DOHH2 (cell line): ENCODE results near the gene TECR.

ENCODE experiments used
- H3F3A ChIP-seq: fragments of 200-600 bp; sonication (generic), shearing (Covaris generic); 2 replicates; pipeline ENCODE4 v1.6.0; 2016; ENCODE audit warnings: antibody characterized with exemption, mild to moderate bottlenecking; ENCODE audit not compliant: control insufficient read depth, insufficient read depth
- H3K27ac ChIP-seq: fragments of 200-600 bp; sonication (generic); 2 replicates; pipeline ENCODE4 v1.5.1; 2014; ENCODE audit warnings: low read depth, mild to moderate bottlenecking, low read length, moderate library complexity
- H3K27me3 ChIP-seq: fragments of 200-600 bp; sonication (generic); 2 replicates; pipeline ENCODE4 v1.6.1; 2014; ENCODE audit warnings: mild to moderate bottlenecking, low read length, mixed read lengths; ENCODE audit not compliant: control insufficient read depth
- H3K36me3 ChIP-seq: fragments of 200-600 bp; sonication (generic); 2 replicates; pipeline ENCODE4 v1.6.1; 2014; ENCODE audit warnings: mild to moderate bottlenecking, low read length, moderate library complexity, mixed read lengths; ENCODE audit not compliant: control insufficient read depth
- H3K4me1 ChIP-seq: fragments of 200-600 bp; sonication (generic); 2 replicates; pipeline ENCODE4 v1.6.1; 2014; ENCODE audit warnings: mild to moderate bottlenecking, low read length, mixed read lengths; ENCODE audit not compliant: control insufficient read depth
- H3K4me2 ChIP-seq: fragments of 200-600 bp; sonication (generic); 2 replicates; pipeline ENCODE4 v1.6.0; 2014; ENCODE audit warnings: mild to moderate bottlenecking, low read length, moderate library complexity
- H3K4me3 ChIP-seq: fragments of 200-600 bp; sonication (generic); 2 replicates; pipeline ENCODE4 v1.5.1; 2014; ENCODE audit warnings: mild to moderate bottlenecking, low read length, mixed read lengths
- H3K79me2 ChIP-seq: fragments of 200-600 bp; sonication (generic); 2 replicates; pipeline ENCODE4 v1.6.1; 2014; ENCODE audit warnings: mild to moderate bottlenecking, low read length, mixed read lengths; ENCODE audit not compliant: control insufficient read depth
- H3K9me2 ChIP-seq: fragments of 200-600 bp; sonication (generic); replicated peaks from 2 replicates; pipeline ENCODE4 v1.6.1; 2014; ENCODE audit warnings: mild to moderate bottlenecking, low read length, mixed read lengths; ENCODE audit not compliant: control insufficient read depth
- H3K9me3 ChIP-seq: fragments of 200-600 bp; sonication (generic); 2 replicates; pipeline ENCODE4 v1.6.1; 2014; ENCODE audit warnings: antibody characterized with exemption, low read length, mixed read lengths; ENCODE audit not compliant: control insufficient read depth, insufficient read depth
- H4K20me1 ChIP-seq: fragments of 200-600 bp; sonication (generic); 2 replicates; pipeline ENCODE4 v1.6.0; 2014; ENCODE audit warnings: low read depth, mild to moderate bottlenecking, antibody characterized with exemption, low read length, moderate library complexity; ENCODE audit not compliant: control insufficient read depth, insufficient read depth
- EZH2phosphoT487 ChIP-seq: fragments of 200-600 bp; sonication (generic); IDR thresholded peaks from 2 replicates; pipeline ENCODE4 v1.6.1; 2017; ENCODE audit warnings: borderline replicate concordance, mild to moderate bottlenecking, antibody characterized with exemption, low read length, moderate library complexity, mixed read lengths
- TF ChIP-seq, protein P1 (sequence below): fragments of 200-600 bp; sonication (generic); IDR thresholded peaks from one replicate; pipeline ENCODE4 v1.5.1; 2014; ENCODE audit warnings: antibody characterized with exemption, mild to moderate bottlenecking, low read depth, low read length; ENCODE audit not compliant: poor library complexity, severe bottlenecking

Gene TECR

DNA sequence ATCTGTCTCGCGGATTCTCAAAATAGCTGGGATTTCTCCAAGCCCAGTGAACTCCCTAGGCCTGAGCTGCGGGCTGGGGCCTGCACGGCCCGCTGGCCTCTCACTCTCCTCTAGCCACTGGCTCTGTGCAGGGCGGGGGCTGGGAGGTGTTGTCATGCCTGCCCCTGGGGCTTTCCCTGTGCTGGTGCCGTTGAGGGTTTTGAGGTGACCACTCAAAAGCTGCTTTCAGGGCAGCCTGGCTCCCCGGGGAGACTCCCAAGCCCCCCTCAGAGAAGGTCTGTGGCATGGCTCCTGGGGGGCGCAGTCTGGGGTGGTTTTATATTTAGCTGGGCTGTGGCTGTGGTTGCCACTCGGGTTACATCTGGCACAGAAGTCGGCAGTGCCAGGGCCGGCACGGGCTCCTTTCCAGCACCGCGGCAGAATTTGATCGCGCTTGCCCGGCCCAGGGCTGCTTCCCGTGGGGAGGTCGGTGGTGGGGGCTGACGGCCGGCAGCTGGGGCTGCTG, 32.5 kb downstream of the TECR start:
- no peaks in the 10 kb centered on the region for H4K20me1 ChIP-seq
- peaks cover 48% of the 10 kb centered on the region for H3K79me2 ChIP-seq

DNA sequence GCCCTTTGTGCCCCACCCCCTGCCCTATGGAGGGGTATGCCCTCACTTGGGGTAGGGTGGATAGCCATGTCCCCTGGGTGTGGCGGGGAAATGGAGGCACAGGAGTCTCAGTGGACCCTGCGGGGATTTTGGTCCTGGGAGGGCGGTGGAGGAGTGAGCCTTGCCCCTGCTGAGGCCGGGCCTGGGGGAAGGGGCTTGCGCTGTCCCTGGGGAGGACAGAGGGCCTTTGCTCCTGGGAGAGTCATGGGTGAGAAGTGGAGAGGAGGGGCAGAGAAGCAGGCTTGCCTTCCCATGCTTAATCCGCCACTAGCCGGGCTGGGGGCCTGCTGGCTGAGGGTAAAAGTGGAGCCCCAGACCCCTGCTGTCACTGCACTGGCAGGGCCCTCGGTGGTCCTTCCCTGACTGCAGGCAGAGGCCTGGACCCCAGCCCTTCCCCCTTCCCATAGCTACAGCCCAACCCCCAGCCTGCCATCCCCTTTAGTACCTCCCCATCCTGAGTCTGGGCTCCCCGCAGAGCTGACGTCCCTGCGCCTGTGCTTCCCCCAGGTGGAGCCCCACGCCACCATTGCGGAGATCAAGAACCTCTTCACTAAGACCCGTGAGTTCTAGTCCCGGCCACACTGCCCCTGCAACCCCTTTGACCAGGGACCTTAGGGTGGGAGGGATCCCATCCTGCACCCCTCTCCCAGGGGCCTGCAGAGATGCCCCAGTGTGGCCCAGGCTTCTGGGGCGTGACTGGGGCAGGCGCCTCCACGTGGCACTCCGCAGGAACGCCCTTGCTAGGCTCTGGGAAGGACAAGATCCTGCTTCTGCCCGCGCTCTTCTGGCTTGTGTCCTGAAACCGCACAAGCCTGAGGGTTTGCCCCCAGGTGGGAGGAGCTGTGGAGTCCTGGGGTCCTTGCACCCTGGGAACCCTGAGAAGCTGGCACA, 33.5 kb downstream of the TECR start:
- Histone ChIP-seq H3K9me3 (no peaks in the 10 kb centered on the region), H3K4me1 (peaks cover 10% of the 10 kb centered on the region; the same call in 1 of the 2 replicates), H4K20me1 (no peaks in the 10 kb centered on the region), H3K27me3 (no peaks in the 10 kb centered on the region), H3K4me2 (no peak overlapping the region), H3K79me2 (peaks cover 46% of the 10 kb centered on the region), H3F3A (no peaks in the 10 kb centered on the region), H3K4me3 (no peak overlapping the region), H3K9me2 (no peaks in the 10 kb centered on the region), H3K36me3 (peaks cover 28% of the 10 kb centered on the region), H3K27ac (no peak overlapping the region)
- no peak for TF ChIP-seq EZH2phosphoT487
- TF ChIP-seq, protein P1, sequence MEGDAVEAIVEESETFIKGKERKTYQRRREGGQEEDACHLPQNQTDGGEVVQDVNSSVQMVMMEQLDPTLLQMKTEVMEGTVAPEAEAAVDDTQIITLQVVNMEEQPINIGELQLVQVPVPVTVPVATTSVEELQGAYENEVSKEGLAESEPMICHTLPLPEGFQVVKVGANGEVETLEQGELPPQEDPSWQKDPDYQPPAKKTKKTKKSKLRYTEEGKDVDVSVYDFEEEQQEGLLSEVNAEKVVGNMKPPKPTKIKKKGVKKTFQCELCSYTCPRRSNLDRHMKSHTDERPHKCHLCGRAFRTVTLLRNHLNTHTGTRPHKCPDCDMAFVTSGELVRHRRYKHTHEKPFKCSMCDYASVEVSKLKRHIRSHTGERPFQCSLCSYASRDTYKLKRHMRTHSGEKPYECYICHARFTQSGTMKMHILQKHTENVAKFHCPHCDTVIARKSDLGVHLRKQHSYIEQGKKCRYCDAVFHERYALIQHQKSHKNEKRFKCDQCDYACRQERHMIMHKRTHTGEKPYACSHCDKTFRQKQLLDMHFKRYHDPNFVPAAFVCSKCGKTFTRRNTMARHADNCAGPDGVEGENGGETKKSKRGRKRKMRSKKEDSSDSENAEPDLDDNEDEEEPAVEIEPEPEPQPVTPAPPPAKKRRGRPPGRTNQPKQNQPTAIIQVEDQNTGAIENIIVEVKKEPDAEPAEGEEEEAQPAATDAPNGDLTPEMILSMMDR = no peak

More for the DNA sequence above, 32.5 kb downstream of the TECR start:
- no peaks in the 10 kb centered on the region for H3F3A ChIP-seq
- no peaks in the 10 kb centered on the region for H3K9me2 ChIP-seq
- TF ChIP-seq EZH2phosphoT487 = no peak
- TF ChIP-seq, protein P1 = no peak
- no peak overlapping the region for H3K4me3 ChIP-seq
- H3K9me3 ChIP-seq = no peaks in the 10 kb centered on the region
- H3K27ac ChIP-seq = no peak overlapping the region
- H3K4me2 ChIP-seq = no peak overlapping the region
- peaks cover 10% of the 10 kb centered on the region; the same call in 1 of the 2 replicates for H3K4me1 ChIP-seq
- no peaks in the 10 kb centered on the region for H3K27me3 ChIP-seq
- peaks cover 26% of the 10 kb centered on the region for H3K36me3 ChIP-seq

DNA sequence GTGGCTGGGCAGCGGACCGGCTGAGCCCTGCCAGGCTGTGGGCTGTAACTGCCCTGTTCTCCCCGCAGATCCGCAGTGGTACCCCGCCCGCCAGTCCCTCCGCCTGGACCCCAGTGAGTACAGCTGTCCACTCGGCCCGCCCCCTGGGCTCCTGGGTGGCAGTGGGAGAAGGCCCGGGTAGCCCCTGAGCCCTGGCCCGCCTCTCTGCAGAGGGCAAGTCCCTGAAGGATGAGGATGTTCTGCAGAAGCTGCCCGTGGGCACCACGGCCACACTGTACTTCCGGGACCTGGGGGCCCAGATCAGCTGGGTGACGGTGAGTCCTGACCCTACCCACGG, 34.2 kb downstream of the TECR start:
- Histone ChIP-seq H3K9me3 (no peaks in the 10 kb centered on the region), H4K20me1 (no peaks in the 10 kb centered on the region), H3K4me1 (peaks cover 6% of the 10 kb centered on the region; the same call in 1 of the 2 replicates), H3K36me3 (peaks cover 28% of the 10 kb centered on the region), H3K4me2 (no peak overlapping the region), H3F3A (no peaks in the 10 kb centered on the region), H3K4me3 (no peak overlapping the region), H3K79me2 (peaks cover 43% of the 10 kb centered on the region), H3K27me3 (no peaks in the 10 kb centered on the region), H3K9me2 (no peaks in the 10 kb centered on the region), H3K27ac (no peak overlapping the region)
- TF ChIP-seq, protein P1 = no peak
- TF ChIP-seq EZH2phosphoT487 = no peak
